HEK293 (cell line): ENCODE results near the gene TPD52L2.
"Not testable (repeated sequence)": the region's sequence is repeated elsewhere in the genome, so short reads cannot be mapped to it uniquely, and the experiment has no call there.

Experiments used
- GFI1B ChIP-seq: fragments of 450-650 bp; formaldehyde crosslinking; IDR thresholded peaks from 2 replicates; pipeline ENCODE4 v1.5.1; 2016; ENCODE audit warnings: missing biosample characterization, missing genetic modification characterization
- KLF1 ChIP-seq: fragments of 450-650 bp; formaldehyde crosslinking; IDR thresholded peaks from 2 replicates; pipeline ENCODE4 v1.5.1; 2016; ENCODE audit warnings: missing biosample characterization, missing genetic modification characterization
- SP2 ChIP-seq: fragments of 450-650 bp; formaldehyde crosslinking; IDR thresholded peaks from 2 replicates; pipeline ENCODE4 v1.5.1; 2016; ENCODE audit warnings: missing biosample characterization, missing genetic modification characterization
- ZBTB1 ChIP-seq: fragments of 450-650 bp; formaldehyde crosslinking; IDR thresholded peaks from 2 replicates; pipeline ENCODE4 v1.5.1; 2016; ENCODE audit warnings: missing biosample characterization, missing genetic modification characterization
- ZBTB8A ChIP-seq: fragments of 450-650 bp; formaldehyde crosslinking; IDR thresholded peaks from 2 replicates; pipeline ENCODE4 v1.5.1; 2016; ENCODE audit warnings: missing biosample characterization, missing genetic modification characterization
- ZFP3 ChIP-seq: fragments of 450-650 bp; formaldehyde crosslinking; IDR thresholded peaks from 2 replicates; pipeline ENCODE4 v1.5.1; 2016; ENCODE audit warnings: low read depth, missing biosample characterization, missing genetic modification characterization
- ZNF138 ChIP-seq: fragments of 450-650 bp; formaldehyde crosslinking; IDR thresholded peaks from 2 replicates; pipeline ENCODE4 v1.5.1; 2016; ENCODE audit warnings: missing biosample characterization, missing genetic modification characterization, borderline replicate concordance
- ZNF184 ChIP-seq: fragments of 450-650 bp; IDR thresholded peaks from 2 replicates; pipeline ENCODE4 v1.5.1; 2018; ENCODE audit warnings: missing biosample characterization, mild to moderate bottlenecking, missing genetic modification characterization
- ZNF837 ChIP-seq: fragments of 450-650 bp; formaldehyde crosslinking; IDR thresholded peaks from 2 replicates; pipeline ENCODE4 v1.5.1; 2016; ENCODE audit warnings: missing biosample characterization, missing genetic modification characterization
- TF ChIP-seq, protein P1 (sequence below): fragments of 450-650 bp; formaldehyde crosslinking; IDR thresholded peaks from 2 replicates; pipeline ENCODE4 v1.5.1; 2016; ENCODE audit warnings: missing biosample characterization, missing genetic modification characterization
- TF ChIP-seq, protein P2 (sequence below): fragments of 450-650 bp; formaldehyde crosslinking; IDR thresholded peaks from 2 replicates; pipeline ENCODE4 v1.5.1; 2016; ENCODE audit warnings: missing biosample characterization, missing genetic modification characterization
- TF ChIP-seq, protein P3 (sequence below): fragments of 450-650 bp; formaldehyde crosslinking; IDR thresholded peaks from 2 replicates; pipeline ENCODE4 v1.5.1; 2017; ENCODE audit warnings: missing biosample characterization, mild to moderate bottlenecking, missing genetic modification characterization, moderate library complexity

DNA sequence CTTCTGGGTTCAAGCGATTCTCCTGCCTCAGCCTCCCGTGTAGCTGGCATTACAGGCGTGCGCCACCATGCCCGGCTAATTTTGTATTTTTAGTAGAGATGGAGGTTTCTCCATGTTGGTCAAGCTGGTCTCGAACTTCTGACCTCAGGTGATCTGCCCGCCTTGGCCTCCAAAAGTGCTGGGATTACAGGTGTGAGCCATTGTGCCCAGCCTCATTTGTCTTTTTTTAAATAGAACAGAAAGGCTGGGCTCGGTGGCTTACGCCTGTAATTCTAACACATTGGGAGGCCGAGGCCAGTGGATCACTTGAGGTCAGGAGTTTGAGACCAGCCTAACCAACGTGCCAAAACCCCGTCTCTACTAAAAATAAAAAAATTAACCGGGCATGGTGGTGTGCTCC is 2.0 kb downstream of the TPD52L2 start:
- TF ChIP-seq ZNF184 (tag by site-specific recombination); GFI1B (tag by site-specific recombination); ZNF138; ZNF837 (tag by site-specific recombination); KLF1; SP2 (tag by site-specific recombination); ZBTB8A; ZBTB1 (tag by site-specific recombination); ZFP3 (tag by site-specific recombination): not testable (repeated sequence)
- TF ChIP-seq, protein P1, sequence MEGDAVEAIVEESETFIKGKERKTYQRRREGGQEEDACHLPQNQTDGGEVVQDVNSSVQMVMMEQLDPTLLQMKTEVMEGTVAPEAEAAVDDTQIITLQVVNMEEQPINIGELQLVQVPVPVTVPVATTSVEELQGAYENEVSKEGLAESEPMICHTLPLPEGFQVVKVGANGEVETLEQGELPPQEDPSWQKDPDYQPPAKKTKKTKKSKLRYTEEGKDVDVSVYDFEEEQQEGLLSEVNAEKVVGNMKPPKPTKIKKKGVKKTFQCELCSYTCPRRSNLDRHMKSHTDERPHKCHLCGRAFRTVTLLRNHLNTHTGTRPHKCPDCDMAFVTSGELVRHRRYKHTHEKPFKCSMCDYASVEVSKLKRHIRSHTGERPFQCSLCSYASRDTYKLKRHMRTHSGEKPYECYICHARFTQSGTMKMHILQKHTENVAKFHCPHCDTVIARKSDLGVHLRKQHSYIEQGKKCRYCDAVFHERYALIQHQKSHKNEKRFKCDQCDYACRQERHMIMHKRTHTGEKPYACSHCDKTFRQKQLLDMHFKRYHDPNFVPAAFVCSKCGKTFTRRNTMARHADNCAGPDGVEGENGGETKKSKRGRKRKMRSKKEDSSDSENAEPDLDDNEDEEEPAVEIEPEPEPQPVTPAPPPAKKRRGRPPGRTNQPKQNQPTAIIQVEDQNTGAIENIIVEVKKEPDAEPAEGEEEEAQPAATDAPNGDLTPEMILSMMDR (tag by site-specific recombination), result not testable (repeated sequence)
- TF ChIP-seq, protein P2, sequence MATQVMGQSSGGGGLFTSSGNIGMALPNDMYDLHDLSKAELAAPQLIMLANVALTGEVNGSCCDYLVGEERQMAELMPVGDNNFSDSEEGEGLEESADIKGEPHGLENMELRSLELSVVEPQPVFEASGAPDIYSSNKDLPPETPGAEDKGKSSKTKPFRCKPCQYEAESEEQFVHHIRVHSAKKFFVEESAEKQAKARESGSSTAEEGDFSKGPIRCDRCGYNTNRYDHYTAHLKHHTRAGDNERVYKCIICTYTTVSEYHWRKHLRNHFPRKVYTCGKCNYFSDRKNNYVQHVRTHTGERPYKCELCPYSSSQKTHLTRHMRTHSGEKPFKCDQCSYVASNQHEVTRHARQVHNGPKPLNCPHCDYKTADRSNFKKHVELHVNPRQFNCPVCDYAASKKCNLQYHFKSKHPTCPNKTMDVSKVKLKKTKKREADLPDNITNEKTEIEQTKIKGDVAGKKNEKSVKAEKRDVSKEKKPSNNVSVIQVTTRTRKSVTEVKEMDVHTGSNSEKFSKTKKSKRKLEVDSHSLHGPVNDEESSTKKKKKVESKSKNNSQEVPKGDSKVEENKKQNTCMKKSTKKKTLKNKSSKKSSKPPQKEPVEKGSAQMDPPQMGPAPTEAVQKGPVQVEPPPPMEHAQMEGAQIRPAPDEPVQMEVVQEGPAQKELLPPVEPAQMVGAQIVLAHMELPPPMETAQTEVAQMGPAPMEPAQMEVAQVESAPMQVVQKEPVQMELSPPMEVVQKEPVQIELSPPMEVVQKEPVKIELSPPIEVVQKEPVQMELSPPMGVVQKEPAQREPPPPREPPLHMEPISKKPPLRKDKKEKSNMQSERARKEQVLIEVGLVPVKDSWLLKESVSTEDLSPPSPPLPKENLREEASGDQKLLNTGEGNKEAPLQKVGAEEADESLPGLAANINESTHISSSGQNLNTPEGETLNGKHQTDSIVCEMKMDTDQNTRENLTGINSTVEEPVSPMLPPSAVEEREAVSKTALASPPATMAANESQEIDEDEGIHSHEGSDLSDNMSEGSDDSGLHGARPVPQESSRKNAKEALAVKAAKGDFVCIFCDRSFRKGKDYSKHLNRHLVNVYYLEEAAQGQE (tag by site-specific recombination), result not testable (repeated sequence)
- TF ChIP-seq, protein P3, sequence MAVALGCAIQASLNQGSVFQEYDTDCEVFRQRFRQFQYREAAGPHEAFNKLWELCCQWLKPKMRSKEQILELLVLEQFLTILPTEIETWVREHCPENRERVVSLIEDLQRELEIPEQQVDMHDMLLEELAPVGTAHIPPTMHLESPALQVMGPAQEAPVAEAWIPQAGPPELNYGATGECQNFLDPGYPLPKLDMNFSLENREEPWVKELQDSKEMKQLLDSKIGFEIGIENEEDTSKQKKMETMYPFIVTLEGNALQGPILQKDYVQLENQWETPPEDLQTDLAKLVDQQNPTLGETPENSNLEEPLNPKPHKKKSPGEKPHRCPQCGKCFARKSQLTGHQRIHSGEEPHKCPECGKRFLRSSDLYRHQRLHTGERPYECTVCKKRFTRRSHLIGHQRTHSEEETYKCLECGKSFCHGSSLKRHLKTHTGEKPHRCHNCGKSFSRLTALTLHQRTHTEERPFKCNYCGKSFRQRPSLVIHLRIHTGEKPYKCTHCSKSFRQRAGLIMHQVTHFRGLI (tag by site-specific recombination), result not testable (repeated sequence)
